ENCODE measurements around the gene APLF. TPM values are rescaled to one million over a fixed set of nuclear protein-coding genes. Genes with fewer than 3 reads are reported as not detected.
A peak's percentile ranks its signal among the peaks of the same experiment; 100 is the strongest.

APLF gene
- total RNA-seq, 1 donor: 10.5 TPM

GRCh38 chr2:68466778-68467076 lies 658 bp upstream of the APLF start:
- H3K27me3 ChIP-seq (ENCODE audit: insufficient read depth, low read length): no peaks in the 10 kb centered on the region
- peaks cover 11% of the 10 kb centered on the region for H3K79me2 ChIP-seq (ENCODE audit: insufficient read depth, low read length)
- peak overlapping the region; percentile 96 for H3K4me2 ChIP-seq (ENCODE audit: insufficient read depth, low read length)
- H4K20me1 ChIP-seq (ENCODE audit: insufficient read depth, low read length): no peaks in the 10 kb centered on the region
- H3K36me3 ChIP-seq (ENCODE audit: insufficient read depth, low read length): no peaks in the 10 kb centered on the region
- H3K4me1 ChIP-seq (ENCODE audit: insufficient read depth, low read length): peaks cover 29% of the 10 kb centered on the region
- no peaks in the 10 kb centered on the region for H3K9me3 ChIP-seq (ENCODE audit: low read depth, low read length)
- H3K4me3 ChIP-seq (ENCODE audit: insufficient read depth, low read length): peak overlapping the region; percentile 96
- TF ChIP-seq CTCF (IDR thresholded peaks at IDR 0.05; ENCODE audit: extremely low read depth, low read depth, low read length): no peak
- peak overlapping the region; percentile 83 for H3K27ac ChIP-seq (ENCODE audit: low read depth, low read length)
- DNase-seq (ENCODE audit: insufficient read length, low spot score, missing footprints): no peak
- H2AFZ ChIP-seq (ENCODE audit: low read length): peak overlapping the region; percentile 99

- H3K36me3 ChIP-seq (ENCODE audit: insufficient read depth, low read length): no peaks in the 10 kb centered on the region
- H3K79me2 ChIP-seq (ENCODE audit: insufficient read depth, low read length): peaks cover 14% of the 10 kb centered on the region
- H3K4me1 ChIP-seq (ENCODE audit: insufficient read depth, low read length): peaks cover 32% of the 10 kb centered on the region
- no peak for TF ChIP-seq CTCF (IDR thresholded peaks at IDR 0.05; ENCODE audit: extremely low read depth, low read depth, low read length)
- no peaks in the 10 kb centered on the region for H3K27me3 ChIP-seq (ENCODE audit: insufficient read depth, low read length)
- H2AFZ ChIP-seq (ENCODE audit: low read length): no peak overlapping the region
- no peaks in the 10 kb centered on the region for H3K9me3 ChIP-seq (ENCODE audit: low read depth, low read length)
- peak overlapping the region; percentile 83 for H3K4me2 ChIP-seq (ENCODE audit: insufficient read depth, low read length)
- H3K4me3 ChIP-seq (ENCODE audit: insufficient read depth, low read length): no peak overlapping the region
- no peak for DNase-seq (ENCODE audit: insufficient read length, low spot score, missing footprints)
- H3K27ac ChIP-seq (ENCODE audit: low read depth, low read length): no peak overlapping the region
- no peaks in the 10 kb centered on the region for H4K20me1 ChIP-seq (ENCODE audit: insufficient read depth, low read length)
Observed at GRCh38 chr2:68468801-68469200, 1.4 kb downstream of the APLF start.

- no peak overlapping the region for H3K27ac ChIP-seq (ENCODE audit: low read depth, low read length)
- no peaks in the 10 kb centered on the region for H4K20me1 ChIP-seq (ENCODE audit: insufficient read depth, low read length)
- no peaks in the 10 kb centered on the region for H3K27me3 ChIP-seq (ENCODE audit: insufficient read depth, low read length)
- DNase-seq (ENCODE audit: insufficient read length, low spot score, missing footprints): no peak
- no peaks in the 10 kb centered on the region for H3K36me3 ChIP-seq (ENCODE audit: insufficient read depth, low read length)
- H3K4me2 ChIP-seq (ENCODE audit: insufficient read depth, low read length): no peak overlapping the region
- H3K9me3 ChIP-seq (ENCODE audit: low read depth, low read length): no peaks in the 10 kb centered on the region
- no peak overlapping the region for H3K4me3 ChIP-seq (ENCODE audit: insufficient read depth, low read length)
- peaks cover 16% of the 10 kb centered on the region for H3K79me2 ChIP-seq (ENCODE audit: insufficient read depth, low read length)
- peaks cover 32% of the 10 kb centered on the region for H3K4me1 ChIP-seq (ENCODE audit: insufficient read depth, low read length)
- no peak for TF ChIP-seq CTCF (IDR thresholded peaks at IDR 0.05; ENCODE audit: extremely low read depth, low read depth, low read length)
- H2AFZ ChIP-seq (ENCODE audit: low read length): no peak overlapping the region
Observed at GRCh38 chr2:68469935-68470334, 2.5 kb downstream of the APLF start.

- no peak overlapping the region for H3K4me3 ChIP-seq (ENCODE audit: insufficient read depth, low read length)
- no peak overlapping the region for H3K4me2 ChIP-seq (ENCODE audit: insufficient read depth, low read length)
- DNase-seq (ENCODE audit: insufficient read length, low spot score, missing footprints): no peak
- no peak overlapping the region for H3K27ac ChIP-seq (ENCODE audit: low read depth, low read length)
- H3K79me2 ChIP-seq (ENCODE audit: insufficient read depth, low read length): peaks cover 16% of the 10 kb centered on the region
- H3K9me3 ChIP-seq (ENCODE audit: low read depth, low read length): no peaks in the 10 kb centered on the region
- H3K36me3 ChIP-seq (ENCODE audit: insufficient read depth, low read length): no peaks in the 10 kb centered on the region
- no peak for TF ChIP-seq CTCF (IDR thresholded peaks at IDR 0.05; ENCODE audit: extremely low read depth, low read depth, low read length)
- H3K27me3 ChIP-seq (ENCODE audit: insufficient read depth, low read length): no peaks in the 10 kb centered on the region
- no peaks in the 10 kb centered on the region for H4K20me1 ChIP-seq (ENCODE audit: insufficient read depth, low read length)
- H3K4me1 ChIP-seq (ENCODE audit: insufficient read depth, low read length): peaks cover 25% of the 10 kb centered on the region
- H2AFZ ChIP-seq (ENCODE audit: low read length): no peak overlapping the region
Observed at GRCh38 chr2:68471385-68471784, 4.0 kb downstream of the APLF start.
